Liver (tissue), 3 donors: ENCODE measurements around the gene S1PR4.

Experiments used
- JUND ChIP-seq, 2 donors: IDR thresholded peaks; 2 replicates each; pipeline ENCODE4 v1.6.1; 2016; ENCODE audit warnings: antibody characterized with exemption in 2 of 2
- SP1 ChIP-seq: IDR thresholded peaks from 2 replicates; pipeline ENCODE4 v1.6.1; 2018; ENCODE audit warnings: antibody characterized with exemption, mild to moderate bottlenecking
- TAF1 ChIP-seq: conservative IDR thresholded peaks from 2 replicates; pipeline ENCODE4 v1.6.1; 2016; ENCODE audit warnings: antibody characterized with exemption, mild to moderate bottlenecking
- TF ChIP-seq, protein P1 (sequence below): fragments of 150-350 bp; IDR thresholded peaks from 2 replicates; pipeline ENCODE4 v1.5.1; 2017; ENCODE audit warnings: improper control_type of control experiment, low read depth, low read length; ENCODE audit not compliant: missing input control
- TF ChIP-seq, protein P2 (sequence below): IDR thresholded peaks from 2 replicates; pipeline ENCODE4 v1.6.1; 2016; ENCODE audit warnings: antibody characterized with exemption
- TF ChIP-seq, protein P3 (sequence below): IDR thresholded peaks from 2 replicates; pipeline ENCODE4 v1.6.1; 2016; ENCODE audit warnings: antibody characterized with exemption, mild to moderate bottlenecking
- donor health status: healthy.
- donor health status: healthy.

DNA sequence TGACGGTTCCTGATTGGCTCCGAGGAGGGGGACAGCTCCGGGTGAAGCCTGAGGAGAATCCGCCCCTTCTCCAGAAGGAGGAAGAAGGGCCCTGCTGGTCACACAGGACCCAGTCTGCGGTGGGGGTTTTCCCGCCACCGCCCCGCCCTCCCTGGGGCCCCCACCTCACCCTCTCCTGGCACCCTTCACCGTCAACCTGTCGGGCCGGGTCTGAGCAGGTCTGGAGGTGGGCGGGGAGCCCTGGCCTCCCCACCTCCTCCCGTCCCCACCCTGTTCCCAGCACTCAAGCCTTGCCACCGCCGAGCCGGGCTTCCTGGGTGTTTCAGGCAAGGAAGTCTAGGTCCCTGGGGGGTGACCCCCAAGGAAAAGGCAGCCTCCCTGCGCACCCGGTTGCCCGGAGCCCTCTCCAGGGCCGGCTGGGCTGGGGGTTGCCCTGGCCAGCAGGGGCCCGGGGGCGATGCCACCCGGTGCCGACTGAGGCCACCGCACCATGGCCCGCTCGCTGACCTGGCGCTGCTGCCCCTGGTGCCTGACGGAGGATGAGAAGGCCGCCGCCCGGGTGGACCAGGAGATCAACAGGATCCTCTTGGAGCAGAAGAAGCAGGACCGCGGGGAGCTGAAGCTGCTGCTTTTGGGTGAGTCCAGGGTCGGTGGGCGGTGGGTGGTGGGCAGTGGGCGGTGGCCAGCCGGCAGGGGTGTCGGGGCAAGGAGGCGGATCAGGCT lies 42.4 kb upstream of the S1PR4 start, which contains the start of gene GNA15:
- TF ChIP-seq JUND (IDR thresholded peaks at IDR 0.05) (no peak), TAF1 (no peak), SP1 (no peak)
- TF ChIP-seq, protein P1, sequence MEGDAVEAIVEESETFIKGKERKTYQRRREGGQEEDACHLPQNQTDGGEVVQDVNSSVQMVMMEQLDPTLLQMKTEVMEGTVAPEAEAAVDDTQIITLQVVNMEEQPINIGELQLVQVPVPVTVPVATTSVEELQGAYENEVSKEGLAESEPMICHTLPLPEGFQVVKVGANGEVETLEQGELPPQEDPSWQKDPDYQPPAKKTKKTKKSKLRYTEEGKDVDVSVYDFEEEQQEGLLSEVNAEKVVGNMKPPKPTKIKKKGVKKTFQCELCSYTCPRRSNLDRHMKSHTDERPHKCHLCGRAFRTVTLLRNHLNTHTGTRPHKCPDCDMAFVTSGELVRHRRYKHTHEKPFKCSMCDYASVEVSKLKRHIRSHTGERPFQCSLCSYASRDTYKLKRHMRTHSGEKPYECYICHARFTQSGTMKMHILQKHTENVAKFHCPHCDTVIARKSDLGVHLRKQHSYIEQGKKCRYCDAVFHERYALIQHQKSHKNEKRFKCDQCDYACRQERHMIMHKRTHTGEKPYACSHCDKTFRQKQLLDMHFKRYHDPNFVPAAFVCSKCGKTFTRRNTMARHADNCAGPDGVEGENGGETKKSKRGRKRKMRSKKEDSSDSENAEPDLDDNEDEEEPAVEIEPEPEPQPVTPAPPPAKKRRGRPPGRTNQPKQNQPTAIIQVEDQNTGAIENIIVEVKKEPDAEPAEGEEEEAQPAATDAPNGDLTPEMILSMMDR: no peak
- TF ChIP-seq, protein P2, sequence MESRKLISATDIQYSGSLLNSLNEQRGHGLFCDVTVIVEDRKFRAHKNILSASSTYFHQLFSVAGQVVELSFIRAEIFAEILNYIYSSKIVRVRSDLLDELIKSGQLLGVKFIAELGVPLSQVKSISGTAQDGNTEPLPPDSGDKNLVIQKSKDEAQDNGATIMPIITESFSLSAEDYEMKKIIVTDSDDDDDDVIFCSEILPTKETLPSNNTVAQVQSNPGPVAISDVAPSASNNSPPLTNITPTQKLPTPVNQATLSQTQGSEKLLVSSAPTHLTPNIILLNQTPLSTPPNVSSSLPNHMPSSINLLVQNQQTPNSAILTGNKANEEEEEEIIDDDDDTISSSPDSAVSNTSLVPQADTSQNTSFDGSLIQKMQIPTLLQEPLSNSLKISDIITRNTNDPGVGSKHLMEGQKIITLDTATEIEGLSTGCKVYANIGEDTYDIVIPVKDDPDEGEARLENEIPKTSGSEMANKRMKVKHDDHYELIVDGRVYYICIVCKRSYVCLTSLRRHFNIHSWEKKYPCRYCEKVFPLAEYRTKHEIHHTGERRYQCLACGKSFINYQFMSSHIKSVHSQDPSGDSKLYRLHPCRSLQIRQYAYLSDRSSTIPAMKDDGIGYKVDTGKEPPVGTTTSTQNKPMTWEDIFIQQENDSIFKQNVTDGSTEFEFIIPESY: no peak
- TF ChIP-seq, protein P3, sequence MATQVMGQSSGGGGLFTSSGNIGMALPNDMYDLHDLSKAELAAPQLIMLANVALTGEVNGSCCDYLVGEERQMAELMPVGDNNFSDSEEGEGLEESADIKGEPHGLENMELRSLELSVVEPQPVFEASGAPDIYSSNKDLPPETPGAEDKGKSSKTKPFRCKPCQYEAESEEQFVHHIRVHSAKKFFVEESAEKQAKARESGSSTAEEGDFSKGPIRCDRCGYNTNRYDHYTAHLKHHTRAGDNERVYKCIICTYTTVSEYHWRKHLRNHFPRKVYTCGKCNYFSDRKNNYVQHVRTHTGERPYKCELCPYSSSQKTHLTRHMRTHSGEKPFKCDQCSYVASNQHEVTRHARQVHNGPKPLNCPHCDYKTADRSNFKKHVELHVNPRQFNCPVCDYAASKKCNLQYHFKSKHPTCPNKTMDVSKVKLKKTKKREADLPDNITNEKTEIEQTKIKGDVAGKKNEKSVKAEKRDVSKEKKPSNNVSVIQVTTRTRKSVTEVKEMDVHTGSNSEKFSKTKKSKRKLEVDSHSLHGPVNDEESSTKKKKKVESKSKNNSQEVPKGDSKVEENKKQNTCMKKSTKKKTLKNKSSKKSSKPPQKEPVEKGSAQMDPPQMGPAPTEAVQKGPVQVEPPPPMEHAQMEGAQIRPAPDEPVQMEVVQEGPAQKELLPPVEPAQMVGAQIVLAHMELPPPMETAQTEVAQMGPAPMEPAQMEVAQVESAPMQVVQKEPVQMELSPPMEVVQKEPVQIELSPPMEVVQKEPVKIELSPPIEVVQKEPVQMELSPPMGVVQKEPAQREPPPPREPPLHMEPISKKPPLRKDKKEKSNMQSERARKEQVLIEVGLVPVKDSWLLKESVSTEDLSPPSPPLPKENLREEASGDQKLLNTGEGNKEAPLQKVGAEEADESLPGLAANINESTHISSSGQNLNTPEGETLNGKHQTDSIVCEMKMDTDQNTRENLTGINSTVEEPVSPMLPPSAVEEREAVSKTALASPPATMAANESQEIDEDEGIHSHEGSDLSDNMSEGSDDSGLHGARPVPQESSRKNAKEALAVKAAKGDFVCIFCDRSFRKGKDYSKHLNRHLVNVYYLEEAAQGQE: no peak
